ENCODE data around the gene ZNF485. TPM values are rescaled to one million over a fixed set of nuclear protein-coding genes. Genes with fewer than 3 reads are reported as not detected.
A peak's percentile ranks its signal among the peaks of the same experiment; 100 is the strongest.

The ZNF485 gene
- total and polyA plus RNA-seq, 2 donors (not counting 1 experiment from before 2014, with no cell fraction given) = 1.4 to 3.5 TPM

GRCh38 chr10:43605850-43606322, 352 bp upstream of the ZNF485 start:
- H3K36me3 ChIP-seq (ENCODE audit: control insufficient read depth, insufficient read depth, low read length) = no peaks in the 10 kb centered on the region
- no peaks in the 10 kb centered on the region for H4K20me1 ChIP-seq (ENCODE audit: control insufficient read depth, extremely low read depth, insufficient read depth, low read length)
- H3K4me1 ChIP-seq (ENCODE audit: control insufficient read depth, extremely low read depth, insufficient read depth, low read length) = no peaks in the 10 kb centered on the region
- H2AFZ ChIP-seq (ENCODE audit: low read length) = peak overlapping the region; percentile 84
- H3K27me3 ChIP-seq (ENCODE audit: control insufficient read depth, insufficient read depth, low read length) = no peaks in the 10 kb centered on the region
- TF ChIP-seq CTCF (conservative IDR thresholded peaks at IDR 0.05 in 1 of 2, IDR thresholded peaks at IDR 0.05 in 1 of 2; ENCODE audit: low read depth in 1 of 2, low read length in 2 of 2) (no peak), EZH2 (IDR thresholded peaks at IDR 0.05; ENCODE audit: low read length, missing control alignments) (no peak)
- no peak overlapping the region for H3K9ac ChIP-seq (ENCODE audit: insufficient read depth, low read length)
- DNase-seq (ENCODE audit: low read depth in 2 of 2) = no peak
- peak overlapping the region; percentile 65 to 79 (median 70) for H3K4me3 ChIP-seq (replicated peaks in 1 of 4; ENCODE audit: control extremely low read depth in 1 of 4, insufficient read depth in 1 of 4, low read depth in 3 of 4, low read length in 4 of 4)
- no peak overlapping the region for H3K27ac ChIP-seq (ENCODE audit: insufficient read depth, low read length)
- H3K79me2 ChIP-seq (ENCODE audit: control insufficient read depth, insufficient read depth, low read length) = no peaks in the 10 kb centered on the region
- no peaks in the 10 kb centered on the region for H3K9me3 ChIP-seq (ENCODE audit: control insufficient read depth, insufficient read depth, low read depth, low read length)
- H3K4me2 ChIP-seq (ENCODE audit: extremely low read depth, insufficient read depth, low read length) = peak overlapping the region; percentile 80

GRCh38 chr10:43607199-43607573, 948 bp downstream of the ZNF485 start:
- no peak overlapping the region for H3K27ac ChIP-seq (ENCODE audit: insufficient read depth, low read length)
- H3K4me2 ChIP-seq (ENCODE audit: extremely low read depth, insufficient read depth, low read length) = peak overlapping the region; percentile 80
- DNase-seq (ENCODE audit: low read depth in 2 of 2) = no peak
- H3K36me3 ChIP-seq (ENCODE audit: control insufficient read depth, insufficient read depth, low read length) = no peaks in the 10 kb centered on the region
- peak overlapping the region; percentile 65 to 79 (median 70) for H3K4me3 ChIP-seq (replicated peaks in 1 of 4; ENCODE audit: control extremely low read depth in 1 of 4, insufficient read depth in 1 of 4, low read depth in 3 of 4, low read length in 4 of 4)
- H2AFZ ChIP-seq (ENCODE audit: low read length) = peak overlapping the region; percentile 84
- no peaks in the 10 kb centered on the region for H3K4me1 ChIP-seq (ENCODE audit: control insufficient read depth, extremely low read depth, insufficient read depth, low read length)
- no peaks in the 10 kb centered on the region for H3K9me3 ChIP-seq (ENCODE audit: control insufficient read depth, insufficient read depth, low read depth, low read length)
- H3K79me2 ChIP-seq (ENCODE audit: control insufficient read depth, insufficient read depth, low read length) = no peaks in the 10 kb centered on the region
- no peak for TF ChIP-seq CTCF (conservative IDR thresholded peaks at IDR 0.05 in 1 of 2, IDR thresholded peaks at IDR 0.05 in 1 of 2; ENCODE audit: low read depth in 1 of 2, low read length in 2 of 2)
- TF ChIP-seq EZH2 (IDR thresholded peaks at IDR 0.05; ENCODE audit: low read length, missing control alignments) = no peak
- H4K20me1 ChIP-seq (ENCODE audit: control insufficient read depth, extremely low read depth, insufficient read depth, low read length) = no peaks in the 10 kb centered on the region
- H3K9ac ChIP-seq (ENCODE audit: insufficient read depth, low read length) = no peak overlapping the region
- H3K27me3 ChIP-seq (ENCODE audit: control insufficient read depth, insufficient read depth, low read length) = no peaks in the 10 kb centered on the region

GRCh38 chr10:43610636-43611035, 4.4 kb downstream of the ZNF485 start:
- Histone ChIP-seq H3K27ac (ENCODE audit: insufficient read depth, low read length) (no peak overlapping the region), H3K4me2 (ENCODE audit: extremely low read depth, insufficient read depth, low read length) (no peak overlapping the region), H2AFZ (ENCODE audit: low read length) (no peak overlapping the region), H3K79me2 (ENCODE audit: control insufficient read depth, insufficient read depth, low read length) (no peaks in the 10 kb centered on the region), H3K9me3 (ENCODE audit: control insufficient read depth, insufficient read depth, low read depth, low read length) (no peaks in the 10 kb centered on the region), H3K36me3 (ENCODE audit: control insufficient read depth, insufficient read depth, low read length) (no peaks in the 10 kb centered on the region), H3K27me3 (ENCODE audit: control insufficient read depth, insufficient read depth, low read length) (no peaks in the 10 kb centered on the region), H3K4me1 (ENCODE audit: control insufficient read depth, extremely low read depth, insufficient read depth, low read length) (no peaks in the 10 kb centered on the region), H3K9ac (ENCODE audit: insufficient read depth, low read length) (no peak overlapping the region), H3K4me3 (replicated peaks in 1 of 4; ENCODE audit: control extremely low read depth in 1 of 4, insufficient read depth in 1 of 4, low read depth in 3 of 4, low read length in 4 of 4) (no peak overlapping the region), H4K20me1 (ENCODE audit: control insufficient read depth, extremely low read depth, insufficient read depth, low read length) (no peaks in the 10 kb centered on the region)
- TF ChIP-seq CTCF (conservative IDR thresholded peaks at IDR 0.05 in 1 of 2, IDR thresholded peaks at IDR 0.05 in 1 of 2; ENCODE audit: low read depth in 1 of 2, low read length in 2 of 2) (no peak), EZH2 (IDR thresholded peaks at IDR 0.05; ENCODE audit: low read length, missing control alignments) (no peak)
- peak in 1 of 2 donors; percentile 53 for DNase-seq (ENCODE audit: low read depth in 2 of 2)

All from fibroblast of lung (primary cell).